Measurements from ENCODE around the gene CACNA1E. TPM values are rescaled to one million over a fixed set of nuclear protein-coding genes. Genes with fewer than 3 reads are reported as not detected.

CACNA1E gene
- total and polyA plus RNA-seq, 2 of the 4 experiments (the other 2 are of a cell fraction) = not detected

- Histone ChIP-seq H3K4ac (ENCODE audit: low read depth, low read length) (no peak overlapping the region), H2AK9ac (replicated peaks; ENCODE audit: low read depth, low read length, poor library complexity) (no peak overlapping the region), H2BK20ac (ENCODE audit: low read depth, low read length) (no peak overlapping the region), H3K56ac (ENCODE audit: extremely low read depth, insufficient read depth, low read length) (no peak overlapping the region), H2BK5ac (ENCODE audit: low read depth, low read length, poor library complexity, severe bottlenecking) (no peak overlapping the region), H3K4me3 (ENCODE audit: insufficient read depth, low read depth, low read length) (no peak overlapping the region), H2AFZ (replicated peaks; ENCODE audit: low read length, poor library complexity) (no peak overlapping the region), H4K5ac (ENCODE audit: low read depth, low read length) (no peak overlapping the region), H4K91ac (ENCODE audit: insufficient read depth, low read depth, low read length) (no peak overlapping the region), H3K4me2 (ENCODE audit: low read depth, low read length) (no peak overlapping the region), H3K9me1 (ENCODE audit: insufficient read depth, low read length) (no peaks in the 10 kb centered on the region), H3K27ac (ENCODE audit: insufficient read depth, low read length) (no peak overlapping the region), H2BK15ac (ENCODE audit: low read depth, low read length) (no peak overlapping the region), H3K9me3 (ENCODE audit: control insufficient read depth, insufficient read depth, low read length) (no peaks in the 10 kb centered on the region), H3K23ac (ENCODE audit: low read depth, low read length) (no peak overlapping the region), H4K20me1 (ENCODE audit: insufficient read depth, low read length) (no peaks in the 10 kb centered on the region), H3K4me1 (ENCODE audit: control insufficient read depth, insufficient read depth, low read length) (no peaks in the 10 kb centered on the region), H2BK120ac (ENCODE audit: low read depth, low read length) (no peak overlapping the region), H3K9ac (ENCODE audit: low read depth, low read length) (no peak overlapping the region), H3K18ac (ENCODE audit: low read depth, low read length) (no peak overlapping the region), H3K79me1 (ENCODE audit: low read depth in 1 of 2, low read length in 2 of 2) (no peaks in the 10 kb centered on the region), H2AK5ac (ENCODE audit: low read depth, low read length) (no peak overlapping the region), H3K14ac (replicated peaks; ENCODE audit: low read depth, low read length) (no peak overlapping the region), H3K27me3 (ENCODE audit: control insufficient read depth, insufficient read depth, low read length) (no peaks in the 10 kb centered on the region), H3K36me3 (ENCODE audit: control insufficient read depth, insufficient read depth, low read length) (no peaks in the 10 kb centered on the region), H4K8ac (ENCODE audit: low read depth in 2 of 2, low read length in 2 of 2) (no peak overlapping the region)
- dilution Hi-C loops (cut with HindIII; ENCODE audit: low sequenced_read_pairs, unreplicated experiment) = no loop called here
- DNase-seq (no peak), ATAC-seq (ENCODE audit: low read depth) (no peak)
- intact Hi-C loops (cut with micrococcal nuclease) = no loop called here
- ChIA-PET POLR2A (ENCODE audit: unreplicated experiment) (no interaction called here), CTCF (no interaction called here)
- TF ChIP-seq MAZ (IDR thresholded peaks at IDR 0.05; ENCODE audit: borderline replicate concordance, low read depth, low read length) = no peak
- TF ChIP-seq MXI1 (IDR thresholded peaks at IDR 0.05; ENCODE audit: borderline replicate concordance, low read depth, low read length) = no peak
- no peak for TF ChIP-seq FOS (IDR thresholded peaks at IDR 0.05; ENCODE audit: low read depth, low read length)
- no peak for TF ChIP-seq USF2 (IDR thresholded peaks at IDR 0.05; ENCODE audit: low read depth, low read length)
- no peak for TF ChIP-seq ELK1 (IDR thresholded peaks at IDR 0.05; ENCODE audit: borderline replicate concordance, low read depth, low read length)
- no peak for TF ChIP-seq CEBPB (IDR thresholded peaks at IDR 0.05; ENCODE audit: low read depth, low read length)
- no peak for TF ChIP-seq RAD21 (IDR thresholded peaks at IDR 0.05; ENCODE audit: low read length)
- TF ChIP-seq MAFK (IDR thresholded peaks at IDR 0.05; ENCODE audit: low read depth, low read length) = no peak
- TF ChIP-seq CHD1 (IDR thresholded peaks at IDR 0.05; ENCODE audit: low read depth, low read length) = no peak
- TF ChIP-seq SMC3 (IDR thresholded peaks at IDR 0.05; ENCODE audit: low read depth, low read length) = no peak
- TF ChIP-seq BHLHE40 (IDR thresholded peaks at IDR 0.05; ENCODE audit: low read depth, low read length) = no peak
- BruUV-seq (replicated peaks) = no TSS peak
- 0% methylated on average over 1 of the region's 3 CpGs; no CpG with 5 or more reads in 1 of the 2 experiments for WGBS, 2 experiments (ENCODE audit: extremely low coverage in 2 of 2, insufficient read length in 1 of 2)
- in situ Hi-C loops (cut with MboI; ENCODE audit: low sequenced_read_pairs) = no loop called here
Observed at GRCh38 chr1:181452746-181453145, 30.6 kb upstream of the CACNA1E start.

Data from IMR-90 (cell line).